GM15510 (cell line): ENCODE data around the gene ATP13A3.

Experiments
- POLR2A ChIP-seq: IDR thresholded peaks from 3 replicates; pipeline ENCODE4 v1.6.1; 2011; ENCODE audit warnings: borderline replicate concordance; ENCODE audit not compliant: insufficient read length; ENCODE audit errors: extremely low read depth

Gene ATP13A3

DNA sequence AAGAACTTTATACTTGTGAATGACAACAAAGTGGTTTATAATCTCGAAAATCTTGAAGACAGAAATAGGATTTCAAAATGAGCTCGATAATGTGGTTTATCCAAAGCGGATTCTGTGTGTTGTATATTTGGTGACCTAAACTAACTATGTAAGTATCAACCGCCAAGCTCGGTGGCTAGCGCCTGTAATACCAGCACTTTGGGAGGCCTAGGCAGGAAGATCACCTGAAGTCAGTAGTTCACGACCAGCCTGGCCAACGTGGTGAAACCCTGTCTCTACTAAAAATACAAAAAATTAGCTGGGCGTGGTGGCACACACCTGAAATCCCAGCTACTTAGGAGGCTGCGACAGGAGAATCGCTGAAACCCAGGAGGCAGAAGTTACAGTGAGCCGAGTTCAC is 2.2 kb downstream of the ATP13A3 start:
- no peak for TF ChIP-seq POLR2A

DNA sequence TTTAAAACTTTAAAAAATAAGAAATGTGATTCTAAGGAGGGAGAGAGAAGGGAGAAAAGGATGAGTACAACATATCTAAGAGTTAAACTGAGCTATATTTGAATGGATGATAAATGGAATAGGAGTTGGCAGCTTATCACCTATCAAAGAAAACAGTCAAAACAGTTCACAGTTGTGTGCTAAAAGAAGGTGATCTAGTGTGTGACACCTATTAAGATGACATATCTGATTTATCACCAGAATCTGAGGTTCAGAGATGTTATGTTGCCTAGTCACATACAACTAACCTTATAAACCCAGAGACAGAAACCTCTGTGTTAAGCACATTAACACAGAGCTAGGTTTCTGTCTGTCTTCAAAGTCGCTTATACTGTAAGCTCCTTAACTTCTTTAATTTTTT is 3.0 kb downstream of the ATP13A3 start:
- TF ChIP-seq POLR2A, result no peak

DNA sequence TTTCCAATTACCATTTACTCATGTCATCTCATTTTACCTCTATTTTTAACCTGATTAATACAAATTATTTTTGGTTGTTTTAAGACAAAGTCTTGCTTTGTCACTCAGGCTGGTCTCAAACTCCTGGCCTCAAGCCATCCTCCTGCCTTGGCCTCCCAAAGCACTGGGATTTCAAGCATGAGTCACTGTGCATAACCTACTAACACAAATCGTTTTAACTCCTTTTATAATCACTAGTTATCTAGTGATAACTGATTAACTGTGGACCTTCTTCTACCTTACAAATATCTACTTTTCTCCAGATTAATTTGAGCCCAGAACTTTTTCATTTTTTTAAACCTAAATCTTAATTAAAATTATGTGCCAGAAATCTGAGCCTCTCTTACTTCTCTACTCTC is 4.6 kb downstream of the ATP13A3 start:
- no peak for TF ChIP-seq POLR2A

DNA sequence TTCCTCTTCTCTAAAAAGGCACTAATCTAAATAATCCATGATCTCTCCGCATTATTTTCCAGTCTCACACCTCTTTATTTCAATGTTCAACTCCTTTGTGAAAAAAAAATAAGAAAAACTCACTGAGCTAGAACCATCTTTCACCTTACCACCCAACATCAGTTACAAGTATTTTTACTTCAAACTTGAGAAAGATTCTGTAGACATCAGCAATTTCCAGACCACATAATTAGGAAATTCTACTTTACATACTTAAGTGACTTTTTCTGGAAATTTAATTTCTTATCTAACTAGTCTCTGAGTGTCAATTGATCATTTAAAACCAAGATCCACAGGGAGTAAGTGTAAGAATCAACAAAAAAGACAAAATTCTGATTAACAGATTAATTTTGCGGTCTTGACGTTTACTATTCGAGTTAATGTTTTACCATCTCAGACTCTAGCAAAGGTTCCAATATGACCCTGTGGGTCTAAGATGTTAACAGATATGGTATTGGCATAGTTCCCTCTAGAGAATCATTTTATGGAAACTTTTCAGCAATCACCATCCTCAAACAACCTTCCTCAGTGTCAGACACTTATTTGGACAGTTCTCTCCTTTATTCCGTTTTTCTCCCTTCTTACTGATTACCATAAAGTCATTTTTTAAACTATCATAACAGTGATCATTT is 5.1 kb downstream of the ATP13A3 start:
- no peak for TF ChIP-seq POLR2A

DNA sequence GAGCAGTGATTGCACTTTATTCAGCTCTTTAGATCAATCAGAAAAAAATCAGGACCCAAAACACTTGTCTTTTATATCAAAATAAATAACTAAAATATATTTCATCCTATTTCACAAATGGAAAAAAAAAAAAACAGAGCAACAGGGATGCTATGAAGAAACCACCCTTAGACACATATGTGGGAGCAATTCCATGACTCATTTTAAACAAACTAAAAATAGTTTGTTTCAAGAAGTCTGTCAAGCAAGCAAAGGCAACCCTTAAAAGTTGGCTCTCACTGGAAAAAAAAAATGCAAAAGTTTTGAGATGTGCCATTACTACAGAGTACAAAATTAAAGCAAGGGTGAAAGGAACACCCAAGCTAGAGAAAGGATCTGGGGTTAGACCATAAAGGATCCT is 5.7 kb downstream of the ATP13A3 start:
- TF ChIP-seq POLR2A, result no peak

DNA sequence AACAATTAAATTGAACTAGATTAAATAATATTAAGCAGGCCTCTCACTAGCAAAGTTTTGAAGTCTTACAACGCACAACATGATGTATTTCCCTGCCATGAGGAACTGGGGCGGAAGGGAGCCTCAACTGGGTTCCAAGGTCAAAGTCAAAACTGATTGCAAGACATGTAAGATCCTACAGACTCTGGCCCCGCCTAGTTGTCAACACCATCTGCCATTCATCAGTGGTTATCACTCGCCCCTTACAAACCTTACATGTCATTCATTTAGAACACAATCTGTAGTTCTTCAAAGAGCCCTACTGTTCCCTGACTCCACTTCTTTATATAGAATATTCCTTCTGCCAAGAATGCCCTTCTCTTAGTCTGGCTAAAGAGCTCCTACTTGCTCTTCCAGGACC is 10.0 kb downstream of the ATP13A3 start:
- TF ChIP-seq POLR2A, result no peak

DNA sequence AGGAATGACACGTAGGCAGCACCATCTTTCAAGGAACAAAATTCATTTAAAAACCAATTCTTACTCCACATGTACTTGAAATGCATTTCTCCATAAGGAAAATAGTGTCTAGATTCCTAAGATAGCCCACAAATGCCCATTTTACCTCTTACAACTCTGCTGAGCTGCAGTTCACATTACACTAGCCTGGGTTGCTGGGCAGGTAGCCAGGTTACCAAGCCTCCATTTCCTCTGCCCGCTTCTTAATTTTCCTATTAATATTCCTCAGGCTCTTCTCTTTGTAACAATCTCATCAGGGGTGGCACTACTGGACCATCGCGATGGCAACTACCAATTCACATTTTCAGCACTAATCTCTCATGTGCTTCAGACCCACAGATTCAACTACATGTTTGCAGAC is 10.8 kb downstream of the ATP13A3 start:
- no peak for TF ChIP-seq POLR2A

DNA sequence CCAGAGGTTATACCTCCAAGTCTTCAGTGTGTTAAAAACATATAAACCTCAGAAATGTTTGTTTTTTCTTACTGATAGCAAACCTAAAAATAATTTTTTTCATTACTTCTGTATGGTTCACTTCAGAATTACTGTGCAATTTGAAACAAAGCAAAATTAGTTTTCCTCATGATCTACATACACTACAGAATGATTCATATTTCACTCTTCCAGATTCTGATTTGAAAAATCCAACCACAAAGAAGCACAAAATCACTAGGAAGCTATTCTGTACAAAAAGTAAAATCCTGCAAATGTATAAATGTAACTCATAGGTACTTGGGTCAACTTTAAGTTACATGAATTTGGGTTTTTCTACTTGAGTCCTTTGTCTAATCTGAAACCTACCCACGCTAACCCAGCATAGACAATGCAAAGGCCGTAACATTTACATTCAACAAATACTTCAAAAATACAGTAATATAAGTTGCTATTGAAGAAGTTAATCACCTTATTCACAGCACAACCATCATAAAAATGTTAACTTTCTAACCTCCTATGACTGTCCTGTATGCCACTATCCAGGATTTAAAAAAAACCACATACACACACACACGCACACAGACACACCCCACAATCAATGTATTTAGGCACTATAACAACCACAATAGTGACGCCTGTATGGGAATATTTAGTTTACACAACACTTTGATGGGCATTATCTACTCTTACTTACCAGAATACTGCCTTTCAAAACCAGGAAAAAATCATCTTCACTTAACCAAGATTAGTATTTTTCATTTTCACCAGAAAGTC is 11.5 kb downstream of the ATP13A3 start:
- no peak for TF ChIP-seq POLR2A

DNA sequence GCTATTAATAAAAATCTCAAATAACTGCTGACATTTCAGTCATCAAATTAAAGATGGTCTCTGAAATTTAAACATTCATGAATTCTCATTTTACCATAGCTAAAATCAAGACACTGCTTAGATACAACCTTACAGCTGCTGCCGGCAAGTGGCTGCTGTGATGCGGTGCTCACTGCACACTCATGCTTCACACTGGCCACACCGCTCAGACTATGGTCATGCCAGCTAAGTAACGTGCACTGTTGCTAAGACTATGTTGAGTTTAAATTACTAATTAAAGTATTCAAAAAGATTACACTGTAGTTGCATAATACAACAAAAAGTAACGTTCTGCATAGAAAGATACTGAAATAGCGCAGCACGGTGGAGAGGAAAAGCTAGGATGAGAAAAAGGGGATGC is 12.1 kb downstream of the ATP13A3 start:
- no peak for TF ChIP-seq POLR2A

DNA sequence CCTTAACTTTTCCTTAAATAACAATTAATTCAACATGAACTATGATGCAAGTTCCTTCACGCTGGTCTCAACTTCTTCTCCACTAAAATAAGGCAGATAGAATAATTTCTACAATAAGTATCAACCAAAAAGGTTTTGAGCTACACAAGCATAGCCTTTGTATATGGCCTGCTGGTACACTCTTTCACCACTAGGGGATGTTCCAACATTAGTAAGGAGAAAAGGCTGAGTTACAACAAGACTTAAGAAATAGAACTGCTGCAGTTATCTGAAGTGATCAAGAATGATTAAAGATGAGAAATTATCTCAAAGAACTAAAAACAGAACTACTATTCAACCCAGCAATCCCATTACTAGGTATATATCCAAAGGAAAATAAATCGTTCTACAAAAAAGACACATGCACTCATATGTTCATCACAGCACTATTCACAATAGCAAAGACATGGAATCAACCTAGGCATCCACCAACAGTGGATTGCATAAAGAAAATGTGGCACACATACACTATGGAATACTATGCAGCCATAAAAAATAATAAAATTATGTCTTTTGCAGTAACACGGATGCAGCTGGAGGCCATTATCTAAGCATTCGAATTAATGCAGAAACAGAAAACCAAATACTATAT is 14.4 kb downstream of the ATP13A3 start:
- TF ChIP-seq POLR2A, result no peak

DNA sequence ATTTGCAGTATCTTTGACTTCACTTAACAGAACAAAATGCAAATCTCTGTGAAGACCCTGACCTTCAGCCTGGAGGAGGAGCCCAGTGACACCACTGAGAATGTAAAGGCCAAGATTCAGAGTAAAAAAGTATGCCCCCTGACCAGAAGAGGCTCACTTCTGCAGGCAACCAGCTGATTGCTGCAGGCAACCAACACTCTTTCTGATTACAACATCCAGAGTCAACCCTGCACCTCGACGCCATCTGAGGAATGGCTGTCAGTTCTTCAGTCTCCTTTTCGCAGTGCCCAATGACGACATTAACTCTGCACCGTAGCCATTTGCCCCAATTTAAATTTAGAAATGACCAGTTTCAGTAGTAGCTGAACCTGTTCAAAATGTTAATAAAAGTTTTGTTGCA is 14.9 kb downstream of the ATP13A3 start:
- no peak for TF ChIP-seq POLR2A

DNA sequence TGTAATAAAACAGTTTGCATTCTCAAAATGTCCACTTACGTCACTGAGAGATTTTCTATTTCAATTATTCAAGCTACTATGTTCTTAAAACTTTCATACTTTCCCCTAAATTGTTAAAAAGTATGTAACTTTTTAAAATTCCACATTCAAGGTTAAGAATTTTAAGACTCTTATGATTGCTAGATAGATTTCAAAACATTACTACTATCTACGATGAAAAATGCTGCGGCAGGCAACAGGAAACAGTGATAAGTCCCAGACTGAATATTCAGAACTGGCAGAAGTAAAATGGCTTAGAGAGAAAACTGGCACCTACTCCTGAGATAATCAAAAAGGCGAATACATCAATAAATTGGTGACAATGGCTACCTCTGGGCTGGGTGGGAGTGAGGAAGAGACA is 16.2 kb downstream of the ATP13A3 start:
- TF ChIP-seq POLR2A, result no peak

DNA sequence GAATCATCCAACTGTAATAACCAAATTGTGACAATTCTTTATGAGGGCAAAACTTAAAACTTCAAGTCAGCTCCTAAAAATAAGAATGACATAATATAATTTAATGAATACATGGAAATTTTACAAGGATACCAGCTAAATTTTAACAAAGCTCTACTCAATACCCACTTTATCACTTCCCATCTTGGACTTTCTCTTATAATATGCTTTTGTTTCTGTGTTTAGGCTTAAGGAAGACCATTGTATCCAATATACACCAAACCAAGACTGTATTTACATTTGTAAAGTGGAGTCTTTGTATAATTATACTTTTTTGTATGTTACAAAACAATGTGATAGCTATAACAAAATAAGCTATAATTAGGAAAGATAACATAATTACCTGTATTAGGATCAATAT is 16.8 kb downstream of the ATP13A3 start:
- TF ChIP-seq POLR2A, result no peak

DNA sequence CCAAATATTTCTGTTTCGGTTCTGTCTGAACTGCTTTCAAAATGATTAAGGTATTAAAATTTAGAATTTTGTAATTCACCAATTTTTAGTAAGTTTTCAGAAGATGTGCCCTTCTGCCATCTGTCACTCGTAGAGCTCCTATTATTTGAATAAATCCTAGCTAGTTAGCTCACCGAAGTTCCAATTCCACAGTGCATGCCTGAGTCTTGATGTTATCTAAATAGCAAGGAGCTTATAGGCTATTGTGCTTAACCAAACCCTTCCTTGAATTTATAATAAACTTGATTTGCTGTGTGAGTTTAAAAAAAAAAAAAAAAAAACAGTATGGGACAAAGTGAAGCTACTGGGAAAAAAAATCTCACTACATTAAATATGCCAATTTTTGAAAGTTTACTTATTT is 18.7 kb downstream of the ATP13A3 start:
- TF ChIP-seq POLR2A, result no peak

DNA sequence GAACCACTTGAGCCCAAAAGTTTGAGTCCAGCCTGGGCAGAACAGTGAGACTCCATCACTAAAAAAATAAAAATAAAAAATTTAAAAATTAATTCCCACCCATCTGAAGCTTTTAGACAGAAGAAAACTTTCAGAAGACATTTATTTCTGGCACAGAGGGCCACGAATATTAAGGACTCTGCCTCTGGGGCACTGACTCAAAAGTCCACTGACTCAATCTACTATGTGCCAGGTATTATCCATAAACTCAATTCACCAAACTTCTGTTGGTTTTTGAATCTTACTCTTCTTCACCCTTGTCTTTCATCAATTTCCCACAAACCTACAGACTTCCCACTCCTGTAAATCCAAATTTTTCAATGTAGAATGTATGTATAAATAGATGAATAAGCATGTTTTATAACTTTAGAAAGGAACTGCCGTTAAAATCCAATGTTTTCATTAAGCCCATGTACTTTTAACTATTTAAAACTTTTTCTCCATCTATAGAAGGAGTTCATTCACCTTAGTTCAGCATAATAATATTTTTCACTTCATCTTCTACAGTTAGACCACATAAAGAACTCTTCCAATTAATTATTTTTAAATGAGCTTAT is 19.9 kb downstream of the ATP13A3 start:
- no peak for TF ChIP-seq POLR2A
